SKM-1 treated with dmso at 0.1 percent for 144 hours (cell line): ENCODE results near the gene ZNF821.
"Not testable (repeated sequence)": the region's sequence is repeated elsewhere in the genome, so short reads cannot be mapped to it uniquely, and the experiment has no call there.

Source experiments
- DNase-seq: peaks from one replicate; lab custom pipeline; 2025; ENCODE audit not compliant: unreplicated experiment; lab: John Stamatoyannopoulos, UW

Gene ZNF821, protein sequence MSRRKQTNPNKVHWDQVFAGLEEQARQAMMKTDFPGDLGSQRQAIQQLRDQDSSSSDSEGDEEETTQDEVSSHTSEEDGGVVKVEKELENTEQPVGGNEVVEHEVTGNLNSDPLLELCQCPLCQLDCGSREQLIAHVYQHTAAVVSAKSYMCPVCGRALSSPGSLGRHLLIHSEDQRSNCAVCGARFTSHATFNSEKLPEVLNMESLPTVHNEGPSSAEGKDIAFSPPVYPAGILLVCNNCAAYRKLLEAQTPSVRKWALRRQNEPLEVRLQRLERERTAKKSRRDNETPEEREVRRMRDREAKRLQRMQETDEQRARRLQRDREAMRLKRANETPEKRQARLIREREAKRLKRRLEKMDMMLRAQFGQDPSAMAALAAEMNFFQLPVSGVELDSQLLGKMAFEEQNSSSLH

DNA sequence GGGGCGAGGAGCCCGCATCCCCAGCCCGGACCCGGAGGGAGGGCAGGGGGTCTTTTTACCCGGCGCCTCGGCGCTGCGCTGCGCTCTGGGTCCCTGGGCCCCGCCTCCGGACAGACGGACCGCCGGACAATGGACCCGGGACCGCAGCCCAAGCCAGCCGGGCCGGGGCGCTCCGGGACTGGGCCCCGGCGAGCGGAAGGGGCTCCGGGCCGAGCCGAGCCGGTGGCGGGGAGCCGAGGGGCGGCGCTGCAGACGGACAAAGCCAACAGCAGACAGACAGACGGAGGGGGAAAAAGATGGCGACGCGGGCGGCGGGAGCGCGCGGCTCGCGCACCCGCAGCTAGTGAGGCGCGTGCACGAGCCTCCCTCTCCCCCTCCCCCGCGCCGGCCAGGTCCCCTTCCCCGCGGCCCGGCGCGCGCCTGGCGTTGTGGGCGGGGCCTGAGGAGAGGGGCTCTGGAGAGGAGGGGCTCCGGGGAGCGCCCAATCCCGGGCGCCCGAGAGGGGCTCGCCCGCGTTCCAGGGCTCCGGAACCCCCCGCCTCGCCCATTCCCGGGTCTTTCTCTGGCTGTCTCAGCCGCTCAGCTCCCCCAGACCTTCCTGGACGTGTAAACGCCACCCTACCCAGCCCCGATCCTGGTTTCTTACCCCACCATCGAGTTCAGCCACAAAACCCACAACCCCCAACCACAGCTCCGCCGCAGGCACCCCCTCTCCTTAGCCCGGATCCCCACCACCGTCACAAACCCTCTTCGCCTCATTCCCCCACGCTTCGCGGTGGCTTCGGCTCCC, at the start of gene ZNF821:
Gene ZNF821, minus strand, starts transcription at position 334 of the 790 bp plus-strand sequence. CDS start 4,236 bp downstream, outside the sequence.
- DNase-seq = peak; percentile 49

DNA sequence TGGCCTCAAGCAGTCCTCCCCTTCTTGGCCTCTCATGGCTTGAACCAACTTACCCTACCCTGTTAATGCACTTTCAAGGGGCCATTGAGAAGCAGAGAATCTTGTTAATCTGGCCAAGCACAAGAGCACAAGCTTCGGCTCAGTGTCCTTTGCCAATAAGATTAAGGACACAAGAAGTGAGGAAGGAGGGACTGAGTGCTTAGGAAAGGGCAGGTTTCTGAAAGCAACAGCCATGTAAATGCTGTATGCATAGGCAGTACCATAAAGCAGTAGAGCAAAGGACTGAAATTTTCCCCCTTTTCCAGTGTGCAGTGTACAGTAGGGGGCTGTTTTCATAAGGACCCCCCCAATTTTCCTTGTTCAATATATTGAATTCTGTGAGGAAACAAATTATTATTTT, 49.0 kb upstream of the ZNF821 start:
- no peak for DNase-seq

GRCh38 chr16:71931599-71931998, 47.6 kb upstream of the ZNF821 start:
- no peak for DNase-seq

DNA sequence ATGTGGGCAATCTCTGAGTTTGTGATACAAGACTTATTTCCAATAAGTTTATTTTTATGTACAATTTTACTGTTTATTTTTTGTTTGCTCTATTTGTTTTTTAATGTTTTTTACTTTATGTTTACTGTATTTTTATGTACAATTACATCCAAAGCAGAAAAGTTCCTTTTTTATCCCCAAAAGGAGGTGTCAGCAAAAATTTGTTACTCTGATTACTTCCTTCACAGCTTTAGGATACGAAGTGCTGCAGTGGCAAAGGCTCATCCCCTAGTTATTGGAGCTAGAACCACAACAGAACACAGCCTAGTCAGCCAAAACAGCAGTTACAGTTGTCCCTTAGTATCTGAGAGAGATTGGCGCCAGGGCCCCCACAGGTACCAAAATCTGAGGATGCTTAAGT, 47.0 kb upstream of the ZNF821 start:
- no peak for DNase-seq

- DNase-seq = no peak
Observed at GRCh38 chr16:71930013-71930563, 46.1 kb upstream of the ZNF821 start.

- no peak for DNase-seq
Observed at GRCh38 chr16:71929048-71929447, 45.1 kb upstream of the ZNF821 start.

GRCh38 chr16:71927787-71928186, 43.8 kb upstream of the ZNF821 start:
- no peak for DNase-seq

- no peak for DNase-seq
Observed at GRCh38 chr16:71927383-71927782, 43.4 kb upstream of the ZNF821 start.

DNA sequence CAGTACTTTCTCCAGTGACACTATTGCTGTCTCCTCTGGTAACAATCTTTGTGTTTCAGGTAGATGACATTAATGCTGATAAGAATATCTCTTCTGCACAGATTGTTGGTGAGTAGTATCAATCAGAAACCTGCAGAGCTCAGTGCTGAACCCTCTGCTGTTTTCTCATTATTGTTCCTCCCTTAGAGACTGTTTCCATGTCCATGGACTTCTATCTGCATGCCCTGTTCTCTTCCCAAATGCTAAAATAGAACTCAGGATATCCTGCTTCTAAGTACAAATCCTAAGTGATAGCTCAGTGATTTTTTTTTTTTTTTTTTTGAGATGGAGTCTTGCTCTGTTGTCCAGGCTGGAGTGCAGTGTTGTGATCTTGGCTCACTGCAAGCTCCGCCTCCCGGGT, 40.7 kb upstream of the ZNF821 start:
- no peak for DNase-seq

DNA sequence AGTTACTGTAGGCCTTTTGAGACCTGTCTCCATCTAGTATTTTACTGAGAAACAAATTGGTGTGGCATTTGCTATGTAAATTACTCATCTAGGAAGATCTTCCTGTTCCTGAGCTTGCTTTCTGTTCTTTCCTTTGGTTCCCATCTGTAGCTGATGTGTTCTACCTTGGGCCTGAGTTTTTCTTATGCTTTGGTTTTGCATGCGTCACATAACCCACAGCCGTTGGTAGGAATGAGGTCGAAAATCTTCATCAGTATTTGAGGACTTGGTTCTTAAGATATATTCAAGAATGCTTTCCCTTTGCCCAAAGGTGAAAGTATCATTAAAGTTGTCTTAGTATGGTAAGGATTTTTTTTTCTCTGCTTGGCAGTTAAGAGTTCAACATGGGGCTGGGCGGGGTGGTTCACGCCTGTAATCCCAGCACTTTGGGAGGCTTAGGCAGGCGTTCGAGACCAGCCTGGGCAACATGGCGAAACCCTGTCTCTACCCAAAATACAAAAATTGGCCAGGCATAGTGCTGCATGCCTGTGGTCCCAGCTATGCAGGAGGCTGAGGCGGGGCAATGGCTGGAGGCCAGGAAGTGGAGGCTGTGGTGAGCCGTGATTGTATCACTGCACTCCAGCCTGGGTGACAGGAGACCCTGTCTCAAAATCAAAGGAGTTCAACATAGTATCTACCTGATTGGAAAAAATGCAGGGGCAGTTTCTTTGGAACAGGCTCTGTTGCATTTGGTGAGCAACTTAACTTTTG, 40.1 kb upstream of the ZNF821 start:
- no peak for DNase-seq

GRCh38 chr16:71920658-71921057, 36.7 kb upstream of the ZNF821 start:
- no peak for DNase-seq

DNA sequence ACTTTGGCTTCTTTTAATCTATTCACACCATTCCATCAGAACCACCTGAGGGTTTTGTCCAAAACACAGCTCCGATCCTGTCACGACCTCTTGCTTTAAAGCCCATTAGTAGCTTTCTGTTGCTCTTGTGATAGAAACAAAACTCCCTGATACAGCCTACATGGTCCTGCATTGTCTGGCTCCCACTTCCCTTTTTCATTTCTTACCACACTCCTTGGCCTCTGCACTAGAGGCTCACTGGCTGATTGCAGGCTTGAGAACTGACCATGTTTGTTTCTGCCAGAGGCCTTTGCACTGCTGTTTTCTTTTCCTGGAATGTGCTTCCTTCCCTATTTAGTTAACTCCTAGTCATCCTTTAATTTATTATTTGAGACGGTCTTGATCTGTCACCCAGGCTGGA, 35.1 kb upstream of the ZNF821 start:
- DNase-seq = peak; percentile 68

GRCh38 chr16:71917900-71918299, 33.9 kb upstream of the ZNF821 start:
- no peak for DNase-seq

DNA sequence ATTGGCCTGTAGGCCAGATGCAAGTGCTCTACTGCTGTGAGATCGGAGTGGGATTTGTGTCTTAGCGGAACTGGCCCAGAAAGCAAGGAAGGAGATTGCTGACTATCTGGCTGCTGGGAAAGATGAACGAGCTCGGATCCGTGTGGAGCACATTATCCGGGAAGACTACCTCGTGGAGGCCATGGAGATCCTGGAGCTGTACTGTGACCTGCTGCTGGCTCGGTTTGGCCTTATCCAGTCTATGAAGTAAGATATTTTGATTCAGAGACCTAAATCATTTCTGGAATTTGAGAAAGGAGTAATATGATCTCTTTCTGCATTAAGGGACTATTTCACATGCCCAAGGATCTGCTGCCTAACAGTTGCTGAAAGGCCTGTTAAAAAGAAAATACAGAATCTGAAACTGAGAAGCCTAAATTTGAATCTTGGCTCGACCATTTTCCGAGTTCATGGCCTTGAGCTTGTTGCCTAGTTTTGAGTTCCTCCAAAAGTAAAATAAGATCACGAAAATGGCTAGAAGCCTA, 32.5 kb upstream of the ZNF821 start:
- DNase-seq = no peak

GRCh38 chr16:71915350-71915749, 31.4 kb upstream of the ZNF821 start:
- no peak for DNase-seq

- no peak for DNase-seq
Observed at GRCh38 chr16:71914802-71915201, 30.8 kb upstream of the ZNF821 start.

GRCh38 chr16:71912534-71913275, 28.7 kb upstream of the ZNF821 start:
- no peak for DNase-seq

GRCh38 chr16:71911121-71911520, 27.1 kb upstream of the ZNF821 start:
- no peak for DNase-seq

DNA sequence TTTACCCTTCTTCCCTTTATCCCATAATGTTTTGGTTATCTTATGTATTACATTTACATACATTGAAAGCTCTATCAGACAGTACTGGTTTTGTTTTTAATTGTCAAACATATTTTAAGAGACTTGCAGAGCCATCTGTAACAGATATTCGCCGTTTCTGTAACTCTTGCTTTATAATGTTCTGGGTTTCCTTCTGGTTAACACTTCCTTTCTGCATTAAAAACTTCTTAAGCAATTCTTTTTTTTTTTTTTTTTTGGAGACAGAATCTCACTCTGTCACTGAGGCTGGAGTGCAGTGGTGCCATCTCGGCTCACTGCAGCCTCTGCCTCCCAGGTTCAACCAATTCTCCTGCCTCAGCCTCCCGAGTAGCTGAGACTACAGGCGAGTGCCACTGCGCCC, 21.8 kb upstream of the ZNF821 start:
- not testable (repeated sequence) for DNase-seq

DNA sequence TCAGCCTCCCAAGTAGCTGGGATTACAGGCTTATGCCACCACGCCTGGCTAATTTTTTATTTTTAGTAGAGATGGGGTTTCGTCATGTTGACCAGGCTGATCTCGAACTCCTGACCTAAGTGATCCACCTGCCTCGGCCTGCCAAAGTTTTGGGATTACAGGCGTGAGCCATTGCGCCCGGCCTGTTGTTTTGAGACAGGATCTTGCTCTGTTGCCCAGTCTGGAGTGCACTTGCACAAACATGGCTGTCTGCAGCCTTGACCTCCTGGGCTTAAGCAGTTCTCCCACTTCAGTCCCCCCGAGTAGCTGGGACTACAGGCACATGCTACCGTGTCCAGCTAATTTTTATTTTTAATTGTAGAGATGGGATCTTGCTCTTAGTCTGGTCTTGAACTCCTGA, 20.3 kb upstream of the ZNF821 start:
- DNase-seq = no peak
